Fibroblast of lung (primary cell): Measurements from ENCODE around the gene TRMT2B. TPM values are rescaled to one million over a fixed set of nuclear protein-coding genes. Genes with fewer than 3 reads are reported as not detected.
"Not testable (repeated sequence)": the region's sequence is repeated elsewhere in the genome, so short reads cannot be mapped to it uniquely, and the experiment has no call there.

Experiments
- DNase-seq, 2 donors: peaks; one replicate each; pipeline versions ENCODE4 v3.0.0 to v3.0.0-alpha.2; 2010; ENCODE audit warnings: low read depth in 2 of 2
- H2AFZ ChIP-seq: 2 replicates; pipeline ENCODE4 v1.5.1; 2012; ENCODE audit warnings: low read length, control low read depth, inconsistent platforms
- H3K27ac ChIP-seq: 2 replicates; pipeline ENCODE4 v1.5.1; 2011; ENCODE audit warnings: low read length, control low read depth; ENCODE audit not compliant: insufficient read depth
- H3K27me3 ChIP-seq: 2 replicates; pipeline ENCODE4 v1.5.1; 2011; ENCODE audit warnings: mild to moderate bottlenecking, low read length; ENCODE audit not compliant: control insufficient read depth, insufficient read depth
- H3K36me3 ChIP-seq: 2 replicates; pipeline ENCODE4 v1.5.1; 2011; ENCODE audit warnings: low read length; ENCODE audit not compliant: control insufficient read depth, insufficient read depth
- H3K4me1 ChIP-seq: 2 replicates; pipeline ENCODE4 v1.5.1; 2011; ENCODE audit warnings: low read length; ENCODE audit not compliant: control insufficient read depth, insufficient read depth; ENCODE audit errors: extremely low read depth
- H3K4me2 ChIP-seq: 2 replicates; pipeline ENCODE4 v1.5.1; 2011; ENCODE audit warnings: low read length, control low read depth; ENCODE audit not compliant: insufficient read depth; ENCODE audit errors: extremely low read depth
- H3K4me3 ChIP-seq, 4 experiments: fragments of 200-600 bp in 1 of 4; sonication (generic) in 1 of 4; replicated peaks in 1 of 4; 2 replicates each; pipeline ENCODE4 v1.5.1; 2011 to 2016; ENCODE audit warnings: low read length in 4 of 4, low read depth in 3 of 4, mild to moderate bottlenecking in 3 of 4, control low read depth in 2 of 4, inconsistent platforms in 1 of 4, mixed read lengths in 1 of 4; ENCODE audit not compliant: insufficient read depth in 1 of 4; ENCODE audit errors: control extremely low read depth in 1 of 4
- H3K79me2 ChIP-seq: 2 replicates; pipeline ENCODE4 v1.5.1; 2012; ENCODE audit warnings: mild to moderate bottlenecking, low read length, inconsistent platforms; ENCODE audit not compliant: control insufficient read depth, insufficient read depth
- H3K9ac ChIP-seq: 2 replicates; pipeline ENCODE4 v1.5.1; 2011; ENCODE audit warnings: mild to moderate bottlenecking, low read length, control low read depth; ENCODE audit not compliant: insufficient read depth
- H3K9me3 ChIP-seq: 2 replicates; pipeline ENCODE4 v1.5.1; 2012; ENCODE audit warnings: low read depth, low read length; ENCODE audit not compliant: control insufficient read depth, insufficient read depth
- H4K20me1 ChIP-seq: 2 replicates; pipeline ENCODE4 v1.5.1; 2011; ENCODE audit warnings: low read length; ENCODE audit not compliant: control insufficient read depth, insufficient read depth; ENCODE audit errors: extremely low read depth
- CTCF ChIP-seq, 2 donors: IDR thresholded peaks in 1 of 2; conservative IDR thresholded peaks in 1 of 2; 1 replicate in 1 of 2; 2 replicates in 1 of 2; pipeline ENCODE4 v1.5.1; 2011 to 2012; ENCODE audit warnings: low read length in 2 of 2, control low read depth in 1 of 2, inconsistent platforms in 1 of 2, low read depth in 1 of 2, mild to moderate bottlenecking in 1 of 2
- EZH2 ChIP-seq: IDR thresholded peaks from 2 replicates; pipeline ENCODE4 v1.5.1; 2012; ENCODE audit warnings: low read length, control low read depth, mild to moderate bottlenecking; ENCODE audit errors: missing control alignments
- polyA plus RNA-seq, 2 donors: library from polyadenylated mRNA; depleted of rRNA in 1 of 2; stranded (reverse) in 1 of 2; unstranded in 1 of 2; fragments of >200 nt; gene quantifications; 2 replicates each; pipeline ENCODE4 v1.2.1, GENCODE V29; 2011 to 2012; ENCODE audit warnings: missing spikeins in 1 of 2
- total RNA-seq: library from RNA; depleted of rRNA; stranded (reverse); fragments of >200 nt; gene quantifications from 2 replicates; pipeline ENCODE4 v1.2.1, GENCODE V29; 2014

Gene TRMT2B
- total and polyA plus RNA-seq, 2 donors (not counting 1 experiment from before 2014, with no cell fraction given), result 6.9 to 14.2 TPM

DNA sequence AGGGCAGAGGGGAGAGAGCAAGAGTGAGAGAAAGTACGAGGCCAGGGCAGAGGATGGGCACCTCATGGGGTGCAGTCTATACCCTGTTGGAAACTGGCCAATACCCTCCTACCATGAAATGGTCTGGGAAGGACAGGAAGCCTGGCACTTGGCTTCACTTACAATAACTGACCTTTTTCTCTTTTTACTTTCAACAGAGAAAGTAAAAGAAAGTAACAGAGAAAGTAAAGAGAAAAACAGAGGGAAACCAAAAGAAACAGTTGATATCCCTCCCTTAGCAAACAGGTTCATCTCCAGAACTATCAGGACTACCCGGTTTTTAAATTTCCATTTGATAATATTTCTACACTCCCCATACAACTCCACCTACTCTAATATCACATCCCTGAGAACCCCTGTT lies 61.8 kb downstream of the TRMT2B start:
- Histone ChIP-seq H3K9me3 (no peaks in the 10 kb centered on the region), H3K9ac (no peak overlapping the region), H3K27ac (no peak overlapping the region), H3K4me2 (no peak overlapping the region), H3K79me2 (no peaks in the 10 kb centered on the region), H3K27me3 (no peaks in the 10 kb centered on the region), H3K4me1 (no peaks in the 10 kb centered on the region), H2AFZ (no peak overlapping the region), H4K20me1 (no peaks in the 10 kb centered on the region), H3K36me3 (no peaks in the 10 kb centered on the region), H3K4me3 (no peak overlapping the region)
- no peak for DNase-seq
- TF ChIP-seq CTCF (conservative IDR thresholded peaks at IDR 0.05 in 1 of 2, IDR thresholded peaks at IDR 0.05 in 1 of 2; ENCODE audit: low read depth in 1 of 2, low read length in 2 of 2) (no peak), EZH2 (no peak)

DNA sequence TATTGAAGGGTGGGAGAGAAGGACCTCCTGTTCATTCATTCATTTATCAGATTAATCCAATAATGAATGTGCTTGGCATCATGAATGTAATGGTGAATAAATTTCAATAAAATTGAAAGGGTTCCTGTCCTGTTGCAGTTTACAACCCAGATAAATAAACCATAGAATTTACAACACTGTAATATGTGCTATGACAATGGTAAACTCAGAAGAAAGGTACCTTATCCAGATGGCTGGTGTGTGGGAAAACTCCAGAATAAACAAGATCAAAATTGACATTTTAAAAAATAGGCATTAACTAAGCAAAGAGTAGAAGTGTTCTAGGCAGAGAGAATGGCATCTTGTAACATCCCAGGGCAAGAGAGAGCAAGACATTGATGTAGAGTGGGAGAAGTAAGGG lies 67.1 kb downstream of the TRMT2B start:
- no peak for DNase-seq
- TF ChIP-seq EZH2 (no peak), CTCF (conservative IDR thresholded peaks at IDR 0.05 in 1 of 2, IDR thresholded peaks at IDR 0.05 in 1 of 2; ENCODE audit: low read depth in 1 of 2, low read length in 2 of 2) (no peak)
- no peak overlapping the region for H3K9ac ChIP-seq
- H3K4me1 ChIP-seq, result no peaks in the 10 kb centered on the region
- no peak overlapping the region for H2AFZ ChIP-seq
- H3K4me2 ChIP-seq, result no peak overlapping the region
- H3K9me3 ChIP-seq, result no peaks in the 10 kb centered on the region
- no peak overlapping the region for H3K27ac ChIP-seq
- no peaks in the 10 kb centered on the region for H3K27me3 ChIP-seq
- no peaks in the 10 kb centered on the region for H3K79me2 ChIP-seq
- H3K4me3 ChIP-seq, result no peak overlapping the region
- H4K20me1 ChIP-seq, result no peaks in the 10 kb centered on the region
- no peaks in the 10 kb centered on the region for H3K36me3 ChIP-seq

DNA sequence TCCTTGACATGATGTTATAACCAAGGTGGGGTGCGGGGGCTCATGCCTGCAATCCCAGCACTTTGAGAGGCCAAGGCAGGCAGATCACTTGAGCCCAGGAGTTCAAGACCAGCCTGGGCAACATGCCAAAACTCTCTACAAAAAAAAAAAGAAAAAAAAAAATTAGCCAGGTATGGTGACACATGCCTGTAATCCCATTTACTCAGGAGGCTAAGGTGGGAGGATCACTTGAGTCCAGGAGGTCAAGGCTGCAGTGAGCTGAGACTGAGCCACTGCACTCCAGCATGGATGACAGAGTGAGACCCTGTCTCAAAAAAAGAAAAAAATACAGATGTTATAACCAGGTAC lies 70.4 kb downstream of the TRMT2B start:
- DNase-seq, H3K27ac ChIP-seq, H3K9me3 ChIP-seq: not testable (repeated sequence)

More for the DNA sequence above, 70.4 kb downstream of the TRMT2B start:
- not testable (repeated sequence) for H3K4me3 ChIP-seq, H3K79me2 ChIP-seq, H4K20me1 ChIP-seq, H3K9ac ChIP-seq, H3K4me2 ChIP-seq, H2AFZ ChIP-seq, H3K36me3 ChIP-seq, H3K4me1 ChIP-seq, H3K27me3 ChIP-seq
